ENCODE measurements around the gene STPG4. TPM values are rescaled to one million over a fixed set of nuclear protein-coding genes. Genes with fewer than 3 reads are reported as not detected.

The STPG4 gene
- total and polyA plus RNA-seq, 2 of the 8 experiments (the other 6 are each of a cell fraction or from before 2014, with no cell fraction given), result 0.28 TPM; not detected in 1

DNA sequence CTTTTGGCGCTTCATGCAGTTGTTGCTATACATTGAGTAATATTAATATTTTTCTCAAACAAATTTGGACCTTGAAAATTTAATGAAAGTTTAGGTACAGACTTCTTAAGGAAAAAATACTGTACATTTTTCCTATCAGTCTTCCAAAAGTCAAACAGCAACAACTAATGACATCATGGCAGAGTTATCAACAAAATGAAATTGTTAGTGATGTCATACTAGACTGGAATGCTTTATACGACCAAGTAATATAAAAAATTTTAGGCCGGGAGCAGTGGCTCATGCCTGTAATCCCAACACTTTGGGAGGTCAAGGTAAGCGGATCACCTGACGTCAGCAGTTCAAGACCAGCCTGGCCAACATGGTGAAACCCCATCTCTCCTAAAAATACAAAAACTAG is 12.0 kb upstream of the STPG4 start (continued):
- TF ChIP-seq, protein P1, sequence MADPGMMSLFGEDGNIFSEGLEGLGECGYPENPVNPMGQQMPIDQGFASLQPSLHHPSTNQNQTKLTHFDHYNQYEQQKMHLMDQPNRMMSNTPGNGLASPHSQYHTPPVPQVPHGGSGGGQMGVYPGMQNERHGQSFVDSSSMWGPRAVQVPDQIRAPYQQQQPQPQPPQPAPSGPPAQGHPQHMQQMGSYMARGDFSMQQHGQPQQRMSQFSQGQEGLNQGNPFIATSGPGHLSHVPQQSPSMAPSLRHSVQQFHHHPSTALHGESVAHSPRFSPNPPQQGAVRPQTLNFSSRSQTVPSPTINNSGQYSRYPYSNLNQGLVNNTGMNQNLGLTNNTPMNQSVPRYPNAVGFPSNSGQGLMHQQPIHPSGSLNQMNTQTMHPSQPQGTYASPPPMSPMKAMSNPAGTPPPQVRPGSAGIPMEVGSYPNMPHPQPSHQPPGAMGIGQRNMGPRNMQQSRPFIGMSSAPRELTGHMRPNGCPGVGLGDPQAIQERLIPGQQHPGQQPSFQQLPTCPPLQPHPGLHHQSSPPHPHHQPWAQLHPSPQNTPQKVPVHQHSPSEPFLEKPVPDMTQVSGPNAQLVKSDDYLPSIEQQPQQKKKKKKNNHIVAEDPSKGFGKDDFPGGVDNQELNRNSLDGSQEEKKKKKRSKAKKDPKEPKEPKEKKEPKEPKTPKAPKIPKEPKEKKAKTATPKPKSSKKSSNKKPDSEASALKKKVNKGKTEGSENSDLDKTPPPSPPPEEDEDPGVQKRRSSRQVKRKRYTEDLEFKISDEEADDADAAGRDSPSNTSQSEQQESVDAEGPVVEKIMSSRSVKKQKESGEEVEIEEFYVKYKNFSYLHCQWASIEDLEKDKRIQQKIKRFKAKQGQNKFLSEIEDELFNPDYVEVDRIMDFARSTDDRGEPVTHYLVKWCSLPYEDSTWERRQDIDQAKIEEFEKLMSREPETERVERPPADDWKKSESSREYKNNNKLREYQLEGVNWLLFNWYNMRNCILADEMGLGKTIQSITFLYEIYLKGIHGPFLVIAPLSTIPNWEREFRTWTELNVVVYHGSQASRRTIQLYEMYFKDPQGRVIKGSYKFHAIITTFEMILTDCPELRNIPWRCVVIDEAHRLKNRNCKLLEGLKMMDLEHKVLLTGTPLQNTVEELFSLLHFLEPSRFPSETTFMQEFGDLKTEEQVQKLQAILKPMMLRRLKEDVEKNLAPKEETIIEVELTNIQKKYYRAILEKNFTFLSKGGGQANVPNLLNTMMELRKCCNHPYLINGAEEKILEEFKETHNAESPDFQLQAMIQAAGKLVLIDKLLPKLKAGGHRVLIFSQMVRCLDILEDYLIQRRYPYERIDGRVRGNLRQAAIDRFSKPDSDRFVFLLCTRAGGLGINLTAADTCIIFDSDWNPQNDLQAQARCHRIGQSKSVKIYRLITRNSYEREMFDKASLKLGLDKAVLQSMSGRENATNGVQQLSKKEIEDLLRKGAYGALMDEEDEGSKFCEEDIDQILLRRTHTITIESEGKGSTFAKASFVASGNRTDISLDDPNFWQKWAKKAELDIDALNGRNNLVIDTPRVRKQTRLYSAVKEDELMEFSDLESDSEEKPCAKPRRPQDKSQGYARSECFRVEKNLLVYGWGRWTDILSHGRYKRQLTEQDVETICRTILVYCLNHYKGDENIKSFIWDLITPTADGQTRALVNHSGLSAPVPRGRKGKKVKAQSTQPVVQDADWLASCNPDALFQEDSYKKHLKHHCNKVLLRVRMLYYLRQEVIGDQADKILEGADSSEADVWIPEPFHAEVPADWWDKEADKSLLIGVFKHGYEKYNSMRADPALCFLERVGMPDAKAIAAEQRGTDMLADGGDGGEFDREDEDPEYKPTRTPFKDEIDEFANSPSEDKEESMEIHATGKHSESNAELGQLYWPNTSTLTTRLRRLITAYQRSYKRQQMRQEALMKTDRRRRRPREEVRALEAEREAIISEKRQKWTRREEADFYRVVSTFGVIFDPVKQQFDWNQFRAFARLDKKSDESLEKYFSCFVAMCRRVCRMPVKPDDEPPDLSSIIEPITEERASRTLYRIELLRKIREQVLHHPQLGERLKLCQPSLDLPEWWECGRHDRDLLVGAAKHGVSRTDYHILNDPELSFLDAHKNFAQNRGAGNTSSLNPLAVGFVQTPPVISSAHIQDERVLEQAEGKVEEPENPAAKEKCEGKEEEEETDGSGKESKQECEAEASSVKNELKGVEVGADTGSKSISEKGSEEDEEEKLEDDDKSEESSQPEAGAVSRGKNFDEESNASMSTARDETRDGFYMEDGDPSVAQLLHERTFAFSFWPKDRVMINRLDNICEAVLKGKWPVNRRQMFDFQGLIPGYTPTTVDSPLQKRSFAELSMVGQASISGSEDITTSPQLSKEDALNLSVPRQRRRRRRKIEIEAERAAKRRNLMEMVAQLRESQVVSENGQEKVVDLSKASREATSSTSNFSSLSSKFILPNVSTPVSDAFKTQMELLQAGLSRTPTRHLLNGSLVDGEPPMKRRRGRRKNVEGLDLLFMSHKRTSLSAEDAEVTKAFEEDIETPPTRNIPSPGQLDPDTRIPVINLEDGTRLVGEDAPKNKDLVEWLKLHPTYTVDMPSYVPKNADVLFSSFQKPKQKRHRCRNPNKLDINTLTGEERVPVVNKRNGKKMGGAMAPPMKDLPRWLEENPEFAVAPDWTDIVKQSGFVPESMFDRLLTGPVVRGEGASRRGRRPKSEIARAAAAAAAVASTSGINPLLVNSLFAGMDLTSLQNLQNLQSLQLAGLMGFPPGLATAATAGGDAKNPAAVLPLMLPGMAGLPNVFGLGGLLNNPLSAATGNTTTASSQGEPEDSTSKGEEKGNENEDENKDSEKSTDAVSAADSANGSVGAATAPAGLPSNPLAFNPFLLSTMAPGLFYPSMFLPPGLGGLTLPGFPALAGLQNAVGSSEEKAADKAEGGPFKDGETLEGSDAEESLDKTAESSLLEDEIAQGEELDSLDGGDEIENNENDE (IDR thresholded peaks at IDR 0.05; ENCODE audit: insufficient replicate concordance, low read length), result no peak
- no peak for TF ChIP-seq MAFK (IDR thresholded peaks at IDR 0.05; ENCODE audit: low read depth, low read length)
- TF ChIP-seq POLR2AphosphoS5 (IDR thresholded peaks at IDR 0.05; ENCODE audit: low read depth, low read length), result no peak
- TF ChIP-seq POU5F1 (IDR thresholded peaks at IDR 0.05; ENCODE audit: low read depth, low read length), result no peak
- TF ChIP-seq GTF2F1 (IDR thresholded peaks at IDR 0.05; ENCODE audit: borderline replicate concordance, low read depth, low read length), result no peak
- no peak for TF ChIP-seq ZNF274 (IDR thresholded peaks at IDR 0.05; ENCODE audit: borderline replicate concordance, extremely low read depth, low read length)
- no peak for TF ChIP-seq SAP30 (IDR thresholded peaks at IDR 0.05; ENCODE audit: insufficient read depth, insufficient replicate concordance, low read length)
- TF ChIP-seq CBX5 (IDR thresholded peaks at IDR 0.05; ENCODE audit: low read depth, low read length), result no peak

All from H1 (cell line).